NOMO-1 (cell line): ENCODE results near the gene PCDHB6.
"Not testable (repeated sequence)": the region's sequence is repeated elsewhere in the genome, so short reads cannot be mapped to it uniquely, and the experiment has no call there.

ENCODE experiments used
- DNase-seq, 2 experiments: peaks; one replicate each; lab custom pipeline; 2025; ENCODE audit not compliant: unreplicated experiment in 2 of 2; lab: John Stamatoyannopoulos, UW

Gene PCDHB6

DNA sequence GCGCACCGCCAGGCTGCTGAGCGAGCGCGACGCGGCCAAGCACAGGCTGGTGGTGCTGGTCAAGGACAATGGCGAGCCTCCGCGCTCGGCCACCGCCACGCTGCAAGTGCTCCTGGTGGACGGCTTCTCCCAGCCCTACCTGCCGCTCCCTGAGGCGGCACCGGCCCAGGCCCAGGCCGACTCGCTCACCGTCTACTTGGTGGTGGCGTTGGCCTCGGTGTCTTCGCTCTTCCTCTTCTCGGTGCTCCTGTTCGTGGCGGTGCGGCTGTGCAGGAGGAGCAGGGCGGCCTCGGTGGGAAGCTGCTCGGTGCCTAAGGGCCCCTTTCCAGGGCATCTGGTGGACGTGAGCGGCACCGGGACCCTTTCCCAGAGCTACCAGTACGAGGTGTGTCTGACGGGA lies 51.8 kb downstream of the PCDHB6 start:
- not testable (repeated sequence) for DNase-seq
